Spleen (tissue), 7 donors: ENCODE measurements around the gene SEMA3E.

ENCODE experiments used
- CTCF ChIP-seq, 11 experiments: fragments of 200-600 bp in 7 of 11; fragments of 450-650 bp in 4 of 11; sonication (generic) in 4 of 11; IDR thresholded peaks in 8 of 11; conservative IDR thresholded peaks in 3 of 11; 1 replicate in 7 of 11; 2 replicates in 4 of 11; pipeline versions ENCODE4 v1.4.0 to v1.8.0; 2016 to 2021; ENCODE audit warnings: antibody characterized with exemption in 11 of 11, inconsistent platforms in 4 of 11, mild to moderate bottlenecking in 1 of 11
- POLR2AphosphoS5 ChIP-seq, 3 donors: sonication (generic); formaldehyde crosslinking; IDR thresholded peaks; one replicate each; pipeline ENCODE4 v1.5.1; 2017; ENCODE audit warnings: antibody characterized with exemption in 3 of 3
- donor health status: DM: no; HTN: no; CAD: no; lungs with moderate emphysema.
- donor health status: DM: no; HTN: no; CAD: no.
- donor health status: DM: no; HTN: no; CAD: no.

DNA sequence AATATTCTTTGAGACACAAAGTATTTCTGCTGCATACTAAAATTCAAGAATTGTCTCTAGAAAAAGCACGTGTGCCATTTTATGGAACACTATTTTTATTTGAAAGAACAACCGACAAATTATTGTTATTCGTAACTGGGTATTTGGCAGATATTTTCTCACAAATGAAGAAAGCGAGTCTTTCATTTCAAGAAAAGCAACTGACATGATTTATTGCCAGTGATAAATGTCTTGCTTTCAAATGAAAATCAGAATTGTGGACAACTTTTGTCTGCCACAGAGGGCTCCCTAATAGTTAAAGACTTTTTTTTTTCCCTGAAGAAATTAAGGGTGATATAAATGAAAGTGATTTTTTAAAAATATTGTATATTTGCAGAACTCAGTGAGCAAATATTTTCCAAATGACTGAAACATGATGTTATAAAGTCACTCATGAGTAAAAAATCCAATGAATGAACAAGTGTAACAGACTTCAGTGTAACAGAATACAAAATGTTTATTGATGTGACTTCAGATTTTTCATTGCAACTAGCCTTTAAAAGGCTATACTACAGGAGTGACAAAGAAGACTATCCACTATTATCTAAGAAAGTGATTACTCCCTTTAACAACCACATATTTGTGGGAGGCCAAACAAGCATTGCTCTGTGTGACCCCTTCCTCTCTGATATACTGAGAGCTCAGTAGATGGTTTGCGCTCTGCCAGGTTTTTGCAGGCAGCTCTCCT lies 49.0 kb upstream of the SEMA3E start:
- TF ChIP-seq CTCF (IDR thresholded peaks at IDR 0.05 in 8 of 11, conservative IDR thresholded peaks at IDR 0.05 in 3 of 11), result no peak
- TF ChIP-seq POLR2AphosphoS5 (IDR thresholded peaks at IDR 0.05), result no peak
